KMS-11 (cell line): ENCODE measurements around the gene CTNS.

Experiments used
- H2AFZ ChIP-seq: fragments of 200-600 bp; sonication (generic); 2 replicates; pipeline ENCODE4 v1.6.1; 2016; ENCODE audit warnings: antibody characterized with exemption, mixed run types, low read depth
- H3K27ac ChIP-seq: fragments of 200-600 bp; sonication (generic); 2 replicates; pipeline ENCODE4 v1.6.1; 2016; ENCODE audit warnings: mild to moderate bottlenecking, mixed run types
- H3K27me3 ChIP-seq: fragments of 200-600 bp; sonication (generic); 2 replicates; pipeline ENCODE4 v1.6.1; 2017; ENCODE audit warnings: mild to moderate bottlenecking, low read depth, mixed run types, moderate library complexity; ENCODE audit not compliant: insufficient read depth
- H3K36me3 ChIP-seq: fragments of 200-600 bp; sonication (generic); 2 replicates; pipeline ENCODE4 v1.6.1; 2017; ENCODE audit warnings: mild to moderate bottlenecking, mixed run types; ENCODE audit not compliant: insufficient read depth
- H3K4me1 ChIP-seq: fragments of 200-600 bp; sonication (generic); 2 replicates; pipeline ENCODE4 v1.6.1; 2016; ENCODE audit warnings: mild to moderate bottlenecking, low read depth, mixed run types; ENCODE audit not compliant: poor library complexity, severe bottlenecking
- H3K4me2 ChIP-seq: fragments of 200-600 bp; sonication (generic); 2 replicates; pipeline ENCODE4 v1.7.0; 2016; ENCODE audit warnings: mild to moderate bottlenecking, mixed run types
- H3K4me3 ChIP-seq: fragments of 200-600 bp; sonication (generic); IDR thresholded peaks from 2 replicates; pipeline ENCODE4 v1.6.1; 2017; ENCODE audit warnings: low read depth, low read length, mixed read lengths; ENCODE audit not compliant: insufficient read depth
- H3K79me2 ChIP-seq: fragments of 200-600 bp; sonication (generic); 2 replicates; pipeline ENCODE4 v1.6.1; 2016; ENCODE audit warnings: low read depth, mixed run types; ENCODE audit not compliant: insufficient read depth
- H3K9ac ChIP-seq: fragments of 200-600 bp; sonication (generic); 2 replicates; pipeline ENCODE4 v1.6.1; 2016; ENCODE audit warnings: mild to moderate bottlenecking, mixed run types
- H4K20me1 ChIP-seq: fragments of 200-600 bp; sonication (generic); 2 replicates; pipeline ENCODE4 v1.6.1; 2016; ENCODE audit warnings: mild to moderate bottlenecking, mixed run types; ENCODE audit not compliant: insufficient read depth
- CTCF ChIP-seq: fragments of 200-600 bp; sonication (generic); conservative IDR thresholded peaks from 2 replicates; pipeline ENCODE4 v1.6.1; 2017; ENCODE audit warnings: low read depth, mild to moderate bottlenecking, antibody characterized with exemption, low read length, moderate library complexity, mixed read lengths

Gene CTNS

GRCh38 chr17:3647769-3648555 lies 11.4 kb downstream of the CTNS start:
- Histone ChIP-seq H3K4me2 (no peak overlapping the region), H4K20me1 (no peaks in the 10 kb centered on the region), H3K27me3 (no peaks in the 10 kb centered on the region), H3K36me3 (no peaks in the 10 kb centered on the region), H3K27ac (no peak overlapping the region), H2AFZ (no peak overlapping the region), H3K79me2 (no peaks in the 10 kb centered on the region), H3K4me1 (no peaks in the 10 kb centered on the region), H3K4me3 (no peak overlapping the region), H3K9ac (no peak overlapping the region)
- no peak for TF ChIP-seq CTCF

- TF ChIP-seq CTCF = no peak
- Histone ChIP-seq H3K4me1 (no peaks in the 10 kb centered on the region), H3K9ac (no peak overlapping the region), H3K27ac (no peak overlapping the region), H3K79me2 (no peaks in the 10 kb centered on the region), H2AFZ (no peak overlapping the region), H3K27me3 (no peaks in the 10 kb centered on the region), H3K4me3 (no peak overlapping the region), H3K4me2 (no peak overlapping the region), H3K36me3 (no peaks in the 10 kb centered on the region), H4K20me1 (no peaks in the 10 kb centered on the region)
Measured at GRCh38 chr17:3655766-3656165, 19.2 kb downstream of the CTNS start.

GRCh38 chr17:3656353-3656752 lies 19.8 kb downstream of the CTNS start:
- Histone ChIP-seq H3K36me3 (no peaks in the 10 kb centered on the region), H3K79me2 (no peaks in the 10 kb centered on the region), H2AFZ (no peak overlapping the region), H4K20me1 (no peaks in the 10 kb centered on the region), H3K4me1 (no peaks in the 10 kb centered on the region), H3K4me3 (no peak overlapping the region), H3K9ac (no peak overlapping the region), H3K4me2 (no peak overlapping the region), H3K27me3 (no peaks in the 10 kb centered on the region), H3K27ac (no peak overlapping the region)
- TF ChIP-seq CTCF = no peak

- Histone ChIP-seq H3K36me3 (no peaks in the 10 kb centered on the region), H3K9ac (no peak overlapping the region), H4K20me1 (no peaks in the 10 kb centered on the region), H3K4me3 (no peak overlapping the region), H3K4me2 (no peak overlapping the region), H3K4me1 (no peaks in the 10 kb centered on the region), H2AFZ (no peak overlapping the region), H3K27me3 (no peaks in the 10 kb centered on the region), H3K27ac (no peak overlapping the region), H3K79me2 (no peaks in the 10 kb centered on the region)
- no peak for TF ChIP-seq CTCF
Measured at GRCh38 chr17:3656755-3657587, 20.4 kb downstream of the CTNS start.
